ENCODE results near the gene APOA5.
"Not testable (repeated sequence)": the region's sequence is repeated elsewhere in the genome, so short reads cannot be mapped to it uniquely, and the experiment has no call there.

APOA5 gene

DNA sequence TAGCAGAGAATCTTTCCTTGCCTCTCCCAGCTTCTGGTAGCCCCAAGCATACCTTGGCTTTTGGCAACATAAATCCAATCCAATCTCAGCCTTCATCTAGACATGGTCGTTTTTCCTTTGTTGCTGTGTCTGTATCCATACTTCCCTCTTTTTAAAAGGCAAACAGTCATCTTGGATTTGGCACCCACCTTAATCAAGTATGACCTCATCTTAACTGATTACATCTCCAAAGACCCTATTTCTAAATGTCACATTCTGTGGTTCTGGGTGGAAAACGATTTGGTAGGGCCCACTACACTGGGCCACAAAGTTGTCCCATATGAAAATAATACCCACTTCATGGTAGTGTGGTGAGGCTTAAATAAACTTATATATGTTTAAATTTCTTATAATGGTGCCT, 19.7 kb downstream of the APOA5 start:
- DNase-seq, result no peak

DNA sequence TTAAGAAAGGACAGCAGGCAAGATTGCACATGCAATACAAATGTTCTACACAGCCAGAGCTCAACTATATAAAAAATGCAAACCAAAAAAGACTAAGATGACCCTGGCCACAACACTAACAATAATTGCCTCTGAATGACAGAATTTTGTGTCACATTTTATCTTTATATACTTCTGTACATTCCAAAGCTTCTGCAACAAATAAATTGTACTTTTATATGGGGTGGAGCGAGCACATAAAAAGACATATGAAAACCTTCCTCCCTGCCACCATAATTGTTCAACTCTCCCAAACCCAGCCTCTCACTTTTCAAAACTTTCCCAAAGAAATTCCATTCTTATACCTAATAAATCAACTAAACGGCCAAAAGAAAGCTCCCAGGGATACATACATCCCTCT, 29.5 kb downstream of the APOA5 start:
- no peak for DNase-seq

DNA sequence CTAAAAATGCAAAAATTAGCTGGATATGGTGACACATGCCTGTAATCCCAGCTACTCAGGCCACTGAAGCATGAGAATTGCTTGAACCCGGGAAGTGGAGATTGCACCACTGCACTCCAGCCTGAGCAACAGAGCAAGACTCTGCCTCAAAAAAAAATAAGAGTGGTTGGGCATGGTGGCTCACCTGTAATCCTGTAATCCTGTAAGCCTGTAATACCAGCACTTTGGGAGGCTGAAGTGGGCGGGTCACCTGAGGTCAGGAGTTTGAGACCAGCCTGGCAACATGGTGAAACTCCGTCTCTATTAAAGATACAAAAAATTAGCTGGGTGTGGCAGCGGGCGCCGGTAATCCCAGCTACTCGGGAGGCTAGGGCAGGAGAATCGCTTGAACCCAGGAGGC, 35.6 kb downstream of the APOA5 start:
- DNase-seq, result not testable (repeated sequence)

DNA sequence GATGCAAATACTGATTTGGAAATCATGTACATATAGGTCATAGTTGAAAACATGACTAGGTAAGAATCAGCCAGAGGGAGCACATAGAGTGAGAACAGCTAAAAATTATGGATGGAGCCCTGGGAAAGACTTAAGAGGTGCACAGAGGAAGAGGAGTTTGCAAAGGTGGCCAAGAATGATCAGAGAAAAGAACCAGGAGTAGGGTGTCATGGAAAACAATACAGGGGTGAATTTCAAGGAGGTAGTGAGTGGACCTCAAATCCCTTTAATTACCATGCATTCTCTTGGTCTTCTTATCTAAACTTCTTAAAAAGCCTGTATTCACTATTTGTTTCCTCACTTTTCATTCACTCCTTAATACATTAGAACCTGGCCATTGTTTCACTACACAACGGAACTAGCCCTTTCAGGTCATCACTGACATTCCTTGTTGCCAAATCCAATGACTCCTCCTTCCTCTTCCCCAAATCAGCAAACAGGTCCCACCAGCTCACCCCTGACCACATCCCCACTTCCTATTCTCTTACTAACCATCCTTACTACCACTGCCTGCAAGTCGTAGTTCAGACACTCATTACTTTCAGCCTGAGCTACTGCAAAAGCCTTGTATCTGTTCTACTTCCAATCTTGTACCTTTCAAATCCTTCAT, 41.5 kb downstream of the APOA5 start:
- no peak for DNase-seq

DNA sequence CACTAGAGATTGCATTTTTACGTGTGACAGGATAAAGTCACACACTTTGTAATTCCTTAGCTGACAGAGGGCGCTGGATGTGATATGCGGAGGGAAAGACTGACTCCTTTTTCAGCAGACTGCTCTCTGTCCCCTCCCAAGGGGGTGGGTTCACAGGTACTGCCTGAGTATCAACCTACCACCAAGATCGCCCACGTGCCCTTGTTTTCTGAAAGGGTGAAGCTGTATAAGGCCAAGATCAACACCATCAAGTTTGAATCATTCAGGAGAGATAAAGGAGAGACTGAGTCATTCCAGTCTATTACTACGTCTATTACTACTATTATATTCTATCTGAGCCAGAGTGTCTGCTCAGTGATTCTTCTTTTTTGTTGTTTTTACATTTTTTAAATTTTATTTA, 49.6 kb downstream of the APOA5 start:
- peak; percentile 22 for DNase-seq

DNA sequence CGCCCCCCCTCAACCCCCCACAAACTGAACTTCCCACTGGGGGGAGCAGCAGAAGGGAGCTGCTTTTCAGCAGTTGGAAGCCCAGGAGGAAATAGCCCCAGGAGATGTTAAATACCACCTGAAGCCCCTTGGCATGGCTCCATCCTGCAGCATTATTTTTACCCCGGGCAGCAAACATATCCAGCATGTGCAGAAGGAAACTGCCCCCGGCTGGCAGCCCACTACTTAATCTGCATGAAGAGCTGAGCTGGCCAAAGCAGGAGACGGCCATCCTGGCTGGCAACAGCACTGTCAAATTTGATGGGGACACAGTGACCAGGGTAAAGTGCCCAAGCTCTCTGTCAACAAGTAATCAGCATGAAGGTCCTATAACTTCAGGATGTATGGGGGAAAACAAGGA, 50.9 kb downstream of the APOA5 start:
- no peak for DNase-seq

Measured in fibroblast of skin of right biceps (primary cell).